Measurements from ENCODE around the gene INTS6. TPM values are rescaled to one million over a fixed set of nuclear protein-coding genes. Genes with fewer than 3 reads are reported as not detected.
A peak's percentile ranks its signal among the peaks of the same experiment; 100 is the strongest.

Gene INTS6, protein sequence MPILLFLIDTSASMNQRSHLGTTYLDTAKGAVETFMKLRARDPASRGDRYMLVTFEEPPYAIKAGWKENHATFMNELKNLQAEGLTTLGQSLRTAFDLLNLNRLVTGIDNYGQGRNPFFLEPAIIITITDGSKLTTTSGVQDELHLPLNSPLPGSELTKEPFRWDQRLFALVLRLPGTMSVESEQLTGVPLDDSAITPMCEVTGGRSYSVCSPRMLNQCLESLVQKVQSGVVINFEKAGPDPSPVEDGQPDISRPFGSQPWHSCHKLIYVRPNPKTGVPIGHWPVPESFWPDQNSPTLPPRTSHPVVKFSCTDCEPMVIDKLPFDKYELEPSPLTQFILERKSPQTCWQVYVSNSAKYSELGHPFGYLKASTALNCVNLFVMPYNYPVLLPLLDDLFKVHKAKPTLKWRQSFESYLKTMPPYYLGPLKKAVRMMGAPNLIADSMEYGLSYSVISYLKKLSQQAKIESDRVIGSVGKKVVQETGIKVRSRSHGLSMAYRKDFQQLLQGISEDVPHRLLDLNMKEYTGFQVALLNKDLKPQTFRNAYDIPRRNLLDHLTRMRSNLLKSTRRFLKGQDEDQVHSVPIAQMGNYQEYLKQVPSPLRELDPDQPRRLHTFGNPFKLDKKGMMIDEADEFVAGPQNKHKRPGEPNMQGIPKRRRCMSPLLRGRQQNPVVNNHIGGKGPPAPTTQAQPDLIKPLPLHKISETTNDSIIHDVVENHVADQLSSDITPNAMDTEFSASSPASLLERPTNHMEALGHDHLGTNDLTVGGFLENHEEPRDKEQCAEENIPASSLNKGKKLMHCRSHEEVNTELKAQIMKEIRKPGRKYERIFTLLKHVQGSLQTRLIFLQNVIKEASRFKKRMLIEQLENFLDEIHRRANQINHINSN
- polyA plus RNA-seq (ENCODE audit: insufficient read length in 4 of 4), result 10 to 100 TPM; 31.7 to 41.1 (median 36.0) TPM

DNA sequence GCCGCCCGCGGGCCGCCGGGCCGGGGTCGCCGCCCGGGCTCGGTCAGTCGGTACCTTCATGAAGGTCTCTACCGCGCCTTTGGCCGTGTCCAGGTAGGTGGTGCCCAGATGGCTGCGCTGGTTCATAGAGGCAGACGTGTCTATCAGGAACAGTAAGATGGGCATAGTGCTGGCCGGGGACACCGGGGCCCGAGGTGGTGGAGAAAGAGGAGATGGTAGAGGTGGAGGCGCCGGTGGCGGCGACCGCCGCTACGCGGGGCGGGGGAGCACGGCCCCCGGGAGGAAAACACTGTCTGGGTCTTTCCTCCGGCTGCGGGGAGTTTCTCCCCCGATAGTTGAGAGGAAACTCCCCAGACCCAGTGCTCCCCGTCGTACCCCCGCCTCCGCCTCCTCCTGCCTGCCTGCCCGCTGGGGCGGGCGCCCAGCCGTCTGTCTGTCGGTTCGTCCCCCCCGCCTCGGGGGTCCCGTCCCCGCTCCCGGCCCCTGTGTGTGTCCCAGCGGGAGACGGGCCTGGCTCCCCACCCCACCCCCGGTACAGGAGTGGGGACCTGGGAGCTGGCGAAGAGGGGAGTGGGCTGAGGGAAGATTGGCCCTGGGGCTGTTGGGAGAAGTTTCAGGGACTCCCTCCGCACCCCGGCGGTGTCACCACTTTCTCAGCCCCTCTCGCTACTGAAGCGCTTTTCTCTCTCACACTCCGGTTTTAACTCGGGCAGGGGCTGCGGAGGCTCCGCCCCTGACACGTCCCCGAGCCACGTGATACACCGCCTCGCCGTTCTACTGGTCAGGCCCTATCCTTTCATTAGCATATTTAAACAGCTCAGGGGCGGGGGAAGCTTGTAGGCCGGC, at the start of gene INTS6:
Gene INTS6 (minus strand): TSS at position 676 of the 846 bp plus-strand sequence. CDS start 511 bp downstream, at position 165.
- DNase-seq (ENCODE audit: low read depth in 4 of 4, low spot score in 3 of 4), result peak; percentile 96 to 97 (median 97)

DNA sequence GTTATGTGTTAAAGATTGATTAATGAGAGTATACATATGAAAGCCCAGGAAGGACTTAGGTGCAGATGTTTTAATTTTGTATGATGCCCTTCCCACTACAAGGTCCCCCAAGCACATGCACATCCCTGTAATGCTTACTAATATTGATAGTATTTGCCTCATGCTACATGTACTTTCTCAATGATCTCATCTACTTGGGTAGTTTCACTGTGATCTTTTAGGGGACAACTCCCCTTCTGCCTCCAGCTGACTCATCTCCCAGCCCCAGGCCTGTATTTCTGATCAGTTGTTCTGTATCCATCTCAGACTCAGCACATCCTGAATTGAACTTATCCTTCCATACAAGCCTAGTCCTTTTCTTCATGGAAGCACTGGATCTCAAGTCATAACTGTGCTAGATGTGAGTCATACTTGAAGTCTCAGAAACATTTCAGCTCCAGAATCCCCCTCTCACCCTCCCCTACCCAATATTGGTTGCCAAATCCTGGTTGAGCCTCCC, 49.4 kb upstream of the INTS6 start:
- DNase-seq (ENCODE audit: low read depth in 4 of 4, low spot score in 3 of 4), result no peak

DNA sequence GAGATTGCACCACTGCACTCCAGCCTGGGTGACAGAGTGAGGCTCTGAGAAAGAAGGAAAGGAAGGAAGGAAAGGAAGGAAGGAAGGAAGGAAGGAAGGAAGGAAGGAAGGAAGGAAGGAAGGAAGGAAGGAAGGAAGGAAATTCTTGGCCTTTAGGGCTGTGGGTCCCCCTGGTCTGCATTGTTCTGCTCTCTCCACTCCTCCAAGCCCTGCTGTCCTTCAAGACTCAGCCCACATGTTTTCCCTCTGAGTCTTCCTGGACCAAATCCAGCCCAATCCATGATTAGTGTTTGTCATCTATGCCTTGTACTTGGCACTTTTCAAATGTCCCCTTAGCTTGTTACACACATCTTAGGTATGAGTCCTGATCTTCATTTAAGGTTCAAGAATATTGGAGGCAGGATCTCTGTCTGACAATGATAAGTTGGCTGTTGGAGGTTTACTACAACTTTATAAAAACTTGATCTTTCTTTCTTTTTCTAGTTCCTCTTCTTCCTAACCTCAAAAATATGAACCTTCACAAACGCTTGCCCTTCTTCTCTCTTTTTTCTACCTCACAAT, 48.8 kb upstream of the INTS6 start:
- DNase-seq (ENCODE audit: low read depth in 4 of 4, low spot score in 3 of 4), result no peak

DNA sequence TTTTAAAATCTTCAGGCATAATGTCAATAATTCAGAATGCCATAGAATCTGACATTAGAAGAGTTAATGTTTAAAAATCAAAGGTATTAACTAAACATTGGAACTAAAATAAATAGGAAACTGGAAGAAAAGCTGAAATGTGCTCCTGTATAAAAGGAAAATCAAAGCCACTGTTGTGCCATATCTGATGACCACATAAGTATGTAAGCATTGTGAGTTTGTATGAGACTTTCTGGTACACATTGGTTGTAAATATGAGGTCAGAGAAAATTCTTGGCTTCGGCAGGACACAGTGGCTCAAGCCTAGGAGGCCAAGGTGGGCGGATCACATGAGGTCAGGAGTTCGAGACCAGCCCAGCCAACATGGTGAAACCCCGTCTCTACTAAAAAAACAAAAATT, 48.3 kb upstream of the INTS6 start:
- DNase-seq (ENCODE audit: low read depth in 4 of 4, low spot score in 3 of 4), result no peak

DNA sequence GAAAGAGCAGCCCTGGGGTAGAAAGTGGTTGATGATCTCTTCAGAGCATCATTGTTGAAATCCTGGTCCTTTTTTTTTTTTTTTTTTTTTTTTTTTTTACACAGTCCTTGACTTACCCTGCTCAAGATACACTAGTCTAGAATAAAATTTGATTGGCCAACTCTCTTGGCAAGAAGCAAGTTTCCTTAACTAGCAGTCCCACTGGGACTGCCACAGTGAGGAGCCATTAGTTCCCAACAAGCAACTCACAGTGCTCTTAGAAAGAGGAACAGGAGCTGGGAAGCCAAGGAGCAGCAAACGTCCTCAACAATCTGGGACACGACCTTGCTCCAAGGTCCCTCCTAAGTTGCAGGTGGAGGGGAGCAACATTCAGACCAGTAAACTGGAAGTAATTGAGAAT, 47.9 kb upstream of the INTS6 start:
- DNase-seq (ENCODE audit: low read depth in 4 of 4, low spot score in 3 of 4), result no peak

DNA sequence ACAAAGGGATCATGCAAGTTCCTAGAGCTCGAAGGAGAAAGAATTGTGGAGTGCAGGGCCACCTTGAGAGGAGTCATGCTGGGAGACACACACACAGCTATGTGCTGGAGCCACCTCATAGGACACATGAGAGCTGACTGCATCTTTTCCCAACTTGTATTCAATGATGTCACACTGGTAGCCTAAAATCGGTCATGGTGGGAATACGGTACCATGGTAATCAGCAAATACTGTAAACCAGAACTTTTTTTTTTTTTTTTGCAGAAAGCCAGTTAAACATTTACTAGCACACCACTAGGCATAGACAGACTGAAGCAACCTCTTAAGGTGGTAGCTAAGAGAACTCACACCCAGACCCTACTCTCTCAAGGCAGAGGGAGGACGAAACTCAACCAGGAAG, 47.0 kb upstream of the INTS6 start:
- no peak for DNase-seq (ENCODE audit: low read depth in 4 of 4, low spot score in 3 of 4)

DNA sequence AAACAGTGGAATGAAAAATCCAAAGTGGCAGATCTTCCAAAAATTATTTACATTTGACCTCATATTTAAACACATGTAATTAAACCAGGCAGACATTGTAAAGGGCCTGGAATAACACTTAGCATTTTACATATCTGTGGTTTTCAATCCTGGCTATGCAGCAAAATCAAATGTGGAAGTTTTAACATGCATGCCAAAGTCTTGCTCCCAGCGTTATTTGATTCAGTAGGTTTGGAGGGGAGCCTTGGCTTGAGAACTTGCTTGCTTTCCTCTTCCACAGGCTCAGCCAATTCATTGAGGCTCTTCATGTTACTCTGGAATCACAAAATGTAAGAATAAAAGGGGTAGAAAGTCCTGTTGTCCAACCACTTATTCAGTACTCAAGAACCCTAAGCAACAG, 42.5 kb upstream of the INTS6 start:
- DNase-seq (ENCODE audit: low read depth in 4 of 4, low spot score in 3 of 4), result no peak

DNA sequence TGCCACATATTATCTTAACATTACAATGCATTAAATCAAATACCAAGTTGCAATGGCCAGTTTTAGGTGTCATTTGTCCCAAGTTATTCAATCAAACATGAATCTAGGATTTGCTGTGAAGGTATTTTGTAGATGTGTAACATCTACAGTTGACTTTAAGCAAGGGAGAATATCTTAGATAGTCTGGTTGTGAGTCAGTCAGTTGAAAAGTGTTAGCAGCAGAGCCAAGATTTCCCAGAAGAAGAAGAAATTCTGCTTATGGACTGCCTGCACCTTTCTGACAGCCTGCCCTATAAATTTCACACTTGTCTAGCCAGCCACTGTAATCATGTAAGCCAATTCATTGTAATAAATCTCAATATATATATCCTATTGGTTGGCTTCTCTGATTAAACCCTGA, 41.3 kb upstream of the INTS6 start:
- no peak for DNase-seq (ENCODE audit: low read depth in 4 of 4, low spot score in 3 of 4)

DNA sequence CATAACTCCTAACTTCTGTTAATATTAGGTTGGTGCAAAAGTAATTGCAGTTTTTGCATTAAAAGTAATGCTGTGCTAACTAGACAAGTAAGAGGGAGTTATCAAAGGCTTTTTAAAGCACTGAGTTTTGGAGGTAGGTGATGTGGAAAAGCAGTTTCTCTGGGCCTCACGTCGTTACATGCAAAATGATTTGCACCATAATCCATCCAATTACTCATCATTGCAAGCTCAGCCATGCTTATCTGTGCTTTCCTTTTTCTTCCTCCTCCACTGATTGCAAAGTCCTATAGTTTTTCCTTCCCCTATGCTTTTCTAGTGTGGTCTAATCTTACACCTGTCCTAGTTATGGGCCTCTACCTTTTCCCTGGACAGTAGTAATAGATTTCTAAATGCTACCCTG, 35.4 kb upstream of the INTS6 start:
- no peak for DNase-seq (ENCODE audit: low read depth in 4 of 4, low spot score in 3 of 4)

DNA sequence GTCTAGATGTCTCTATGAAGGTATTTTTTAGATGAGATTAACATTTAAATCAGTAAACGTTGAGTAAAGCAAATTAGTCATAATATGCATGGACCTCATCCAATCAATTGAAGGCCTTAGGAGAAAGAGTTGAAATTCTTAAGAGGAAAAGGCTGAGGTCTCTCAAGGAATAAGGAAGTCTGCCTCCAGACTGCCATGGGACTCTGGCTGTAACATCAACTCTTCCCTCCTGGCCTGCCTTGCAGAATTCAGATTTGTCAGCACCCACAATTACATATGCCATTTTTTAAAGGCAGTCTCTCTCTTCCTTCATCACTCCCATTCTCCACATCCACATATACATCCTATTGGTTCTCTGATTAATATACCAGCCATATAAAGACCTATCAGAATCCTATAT, 28.8 kb upstream of the INTS6 start:
- DNase-seq (ENCODE audit: low read depth in 4 of 4, low spot score in 3 of 4), result no peak

DNA sequence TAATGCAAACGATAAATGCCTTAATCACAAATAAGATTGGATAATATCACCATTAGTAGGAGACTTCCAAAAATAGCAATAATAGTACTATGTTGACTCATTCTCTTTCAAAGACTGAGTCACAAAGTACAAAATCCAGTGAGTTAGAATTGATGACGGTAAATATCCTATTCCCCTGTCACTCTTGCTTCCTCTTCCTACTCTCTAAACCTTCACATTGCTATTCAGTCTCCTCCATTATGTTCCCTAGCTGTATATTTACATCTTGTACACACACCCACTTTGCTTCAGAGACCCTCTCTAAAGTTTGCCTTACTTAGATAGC, 26.3 kb upstream of the INTS6 start:
- DNase-seq (ENCODE audit: low read depth in 4 of 4, low spot score in 3 of 4), result no peak

DNA sequence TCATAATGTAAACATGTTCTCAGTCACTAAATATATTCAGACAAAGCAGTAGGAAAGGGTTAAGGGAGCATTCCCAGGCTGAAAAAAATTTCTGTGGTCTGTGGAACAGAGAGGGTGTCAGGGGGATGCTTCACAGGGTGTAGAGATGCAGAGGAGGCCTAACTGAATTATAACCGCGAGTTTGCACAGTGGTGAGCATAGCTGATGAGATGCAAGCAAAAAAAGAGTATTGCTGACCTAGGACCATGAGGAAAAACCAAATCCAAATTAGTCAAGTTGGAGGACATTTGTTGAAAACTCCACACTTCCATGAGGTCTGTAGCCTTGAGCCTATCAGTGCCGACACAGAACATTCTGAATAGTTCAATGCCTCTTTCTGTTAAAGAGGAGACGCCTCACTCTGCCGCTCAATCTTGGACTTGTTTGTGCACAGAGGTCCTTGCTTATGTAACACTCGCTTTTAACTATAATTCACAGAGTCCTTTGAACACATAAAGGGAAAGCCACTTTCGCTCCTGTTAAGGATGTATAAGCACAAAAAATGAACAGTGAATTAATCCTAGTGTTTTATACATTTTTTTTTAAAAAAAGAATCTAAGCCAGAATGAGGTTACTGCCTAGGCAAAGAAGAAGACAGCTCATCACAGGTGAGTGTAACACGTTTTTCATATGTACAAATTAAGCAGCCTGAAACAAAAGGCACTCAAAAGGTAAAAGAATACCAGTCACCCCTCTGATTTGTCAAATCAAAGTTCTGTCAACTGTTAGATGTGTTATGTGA, 25.8 kb upstream of the INTS6 start:
- no peak for DNase-seq (ENCODE audit: low read depth in 4 of 4, low spot score in 3 of 4)

DNA sequence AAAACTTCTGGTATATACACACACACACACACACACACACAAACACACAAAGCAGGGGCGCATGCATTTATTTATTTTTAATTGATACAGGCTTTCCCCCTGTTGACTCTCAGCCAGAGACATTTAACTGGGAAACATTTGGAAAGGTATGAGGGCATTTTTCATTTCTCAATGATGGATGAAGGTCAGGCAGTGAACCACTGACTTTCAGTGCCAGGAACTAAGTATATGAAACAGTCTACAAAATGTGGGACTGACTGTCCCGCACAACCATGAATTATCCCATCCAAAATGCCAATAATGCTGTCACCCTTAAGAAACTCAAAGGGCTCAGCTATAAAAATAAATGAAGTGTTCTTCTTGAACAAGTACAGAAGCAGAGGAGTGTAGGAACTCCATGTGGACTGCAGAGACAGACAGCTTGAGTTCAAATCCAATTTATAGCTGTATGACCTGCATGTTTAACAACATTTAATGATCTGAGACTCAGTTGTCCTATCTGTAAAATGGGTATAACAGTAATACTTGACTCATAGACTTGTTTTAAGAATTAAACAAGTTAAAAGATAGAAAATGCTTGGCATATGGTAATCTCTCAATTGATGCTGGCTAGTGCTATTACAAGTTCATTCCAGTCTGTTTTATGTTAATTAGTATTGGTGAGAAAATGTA, 25.0 kb upstream of the INTS6 start:
- DNase-seq (ENCODE audit: low read depth in 4 of 4, low spot score in 3 of 4), result no peak

DNA sequence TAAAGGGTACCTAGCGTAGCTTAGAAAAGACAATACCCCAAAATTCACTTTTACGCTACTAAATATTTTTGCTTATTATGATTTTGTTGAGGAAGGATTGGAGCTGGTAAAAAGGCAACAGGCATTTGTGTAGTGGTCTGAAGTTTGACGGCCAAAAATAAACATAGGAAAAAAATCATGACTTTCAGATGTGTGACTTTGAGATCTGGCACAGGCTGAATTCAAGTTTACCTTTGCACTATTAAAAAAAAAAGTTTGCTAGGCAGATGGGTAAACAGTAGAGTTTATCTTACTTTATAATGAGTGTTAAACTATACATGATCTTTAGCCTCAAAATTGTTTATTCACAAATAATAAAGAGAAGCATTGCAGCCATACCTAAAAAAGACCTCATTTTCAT, 24.3 kb upstream of the INTS6 start:
- no peak for DNase-seq (ENCODE audit: low read depth in 4 of 4, low spot score in 3 of 4)

DNA sequence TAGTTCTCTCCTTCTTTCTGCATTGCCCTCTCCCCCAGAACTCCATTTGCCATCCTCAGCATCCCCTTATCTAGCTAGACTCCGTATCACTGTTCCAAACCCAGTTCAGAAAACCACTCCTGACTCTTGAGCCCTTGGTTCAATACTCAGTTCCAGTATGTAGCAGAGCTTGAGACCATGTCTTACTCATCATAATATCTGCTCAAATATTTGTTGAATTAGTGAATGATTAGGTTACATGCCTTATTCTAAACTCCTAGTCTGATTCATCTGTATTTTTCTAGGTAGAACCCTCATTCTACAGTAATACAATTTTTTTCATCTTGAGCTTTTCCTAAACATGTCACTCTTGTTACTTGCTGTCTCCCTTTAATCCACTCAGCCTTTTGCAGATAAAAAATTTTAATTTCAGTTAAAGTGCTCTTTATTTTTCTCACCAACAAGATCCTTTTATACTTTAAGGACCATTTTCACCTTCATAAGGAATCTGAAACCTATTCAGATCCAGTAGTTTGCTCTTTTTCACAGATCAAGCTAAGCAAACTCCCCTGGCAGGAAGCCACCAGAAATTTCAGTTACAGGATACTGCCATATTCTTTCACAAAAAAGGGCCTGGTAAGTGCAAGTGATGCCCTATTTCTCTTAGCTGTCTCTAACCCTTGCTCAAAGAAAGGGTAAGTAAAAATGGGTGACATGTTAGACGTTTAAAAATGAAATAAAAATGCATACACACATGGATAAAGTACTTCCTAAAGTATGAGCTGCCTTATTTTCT, 23.1 kb upstream of the INTS6 start:
- DNase-seq (ENCODE audit: low read depth in 4 of 4, low spot score in 3 of 4), result no peak

DNA sequence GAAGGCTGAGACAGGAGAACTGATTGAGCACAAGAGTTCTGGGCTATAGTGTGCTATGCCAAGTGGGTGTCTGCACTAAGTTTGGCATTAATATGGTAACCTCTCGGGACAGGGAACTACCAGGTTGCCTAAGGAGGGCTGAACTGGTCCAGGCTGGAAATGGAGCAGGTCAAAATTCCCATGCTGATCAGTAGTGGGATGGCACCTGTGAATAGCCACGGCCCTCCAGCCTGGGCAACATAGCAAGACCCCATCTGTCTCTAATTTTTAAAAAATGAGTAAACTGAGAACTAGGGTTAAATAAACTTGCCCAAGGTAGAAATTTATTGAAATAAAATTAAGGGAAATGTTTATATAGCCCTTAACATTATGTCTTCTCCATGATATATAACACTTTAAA, 17.0 kb upstream of the INTS6 start:
- DNase-seq (ENCODE audit: low read depth in 4 of 4, low spot score in 3 of 4), result no peak

DNA sequence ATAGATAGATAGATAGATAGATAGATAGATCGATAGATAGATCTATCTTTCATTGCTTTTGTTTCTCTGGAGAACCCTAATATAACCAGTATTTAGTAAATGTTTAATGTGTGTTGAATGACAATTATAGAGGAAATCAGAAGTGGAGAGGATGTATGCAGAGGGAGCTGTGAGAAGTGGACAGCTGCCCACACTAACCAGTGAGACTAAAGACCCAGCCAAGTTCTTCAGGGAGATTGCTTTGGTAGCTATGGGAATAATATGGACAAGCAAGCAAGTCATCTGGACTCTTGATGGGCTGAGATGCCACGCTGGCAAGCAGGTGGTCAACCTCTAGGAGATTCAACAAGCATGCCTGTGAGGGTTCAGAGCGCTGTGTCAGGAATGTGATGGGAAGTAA, 14.9 kb upstream of the INTS6 start:
- no peak for DNase-seq (ENCODE audit: low read depth in 4 of 4, low spot score in 3 of 4)

DNA sequence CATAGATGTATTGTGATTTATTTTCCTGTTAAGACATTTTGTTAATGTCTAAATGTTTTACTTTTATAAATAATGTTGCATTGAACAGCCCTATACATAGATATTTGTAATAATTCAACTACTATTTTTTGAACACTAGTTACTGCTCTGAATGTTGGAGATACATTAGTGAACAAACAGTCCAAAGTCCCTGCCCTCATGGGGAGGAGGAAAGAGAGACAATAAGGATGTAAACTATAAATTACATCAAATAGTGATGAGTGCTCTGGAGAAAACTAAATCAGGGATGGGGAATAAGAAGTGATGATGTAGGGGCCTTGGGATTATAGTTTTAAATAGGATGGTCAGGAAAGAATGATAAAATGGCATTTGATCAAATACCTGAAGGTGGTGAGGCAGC, 12.3 kb upstream of the INTS6 start:
- DNase-seq (ENCODE audit: low read depth in 4 of 4, low spot score in 3 of 4), result no peak

All from left renal pelvis (tissue), 4 donors.